Muscle layer of duodenum (tissue), 2 donors: ENCODE data around the gene ZNF512.
A peak's percentile ranks its signal among the peaks of the same experiment; 100 is the strongest.
"Not testable (repeated sequence)": the region's sequence is repeated elsewhere in the genome, so short reads cannot be mapped to it uniquely, and the experiment has no call there.

ENCODE experiments used
- H3K27ac ChIP-seq: one replicate; pipeline ENCODE4 v1.7.0; 2013; ENCODE audit warnings: mild to moderate bottlenecking, low read length
- H3K27me3 ChIP-seq: one replicate; pipeline ENCODE4 v1.7.0; 2013; ENCODE audit warnings: low read depth, mild to moderate bottlenecking, control low read depth, low read length
- H3K36me3 ChIP-seq, 2 donors: one replicate each; pipeline ENCODE4 v1.7.0; 2013; ENCODE audit warnings: low read length in 2 of 2, control low read depth in 1 of 2, mild to moderate bottlenecking in 1 of 2; ENCODE audit not compliant: insufficient read depth in 2 of 2, control insufficient read depth in 1 of 2
- H3K4me1 ChIP-seq, 2 donors: one replicate each; pipeline ENCODE4 v1.7.0; 2013; ENCODE audit warnings: low read length in 2 of 2, mild to moderate bottlenecking in 2 of 2, control low read depth in 1 of 2, moderate library complexity in 1 of 2; ENCODE audit not compliant: insufficient read depth in 2 of 2, control insufficient read depth in 1 of 2
- H3K4me3 ChIP-seq, 2 donors: one replicate each; pipeline ENCODE4 v1.7.0; 2013; ENCODE audit warnings: low read length in 2 of 2, low read depth in 1 of 2, mild to moderate bottlenecking in 1 of 2
- H3K9me3 ChIP-seq, 2 donors: one replicate each; pipeline ENCODE4 v1.7.0; 2013; ENCODE audit warnings: low read length in 2 of 2, control low read depth in 1 of 2, mild to moderate bottlenecking in 1 of 2; ENCODE audit not compliant: control insufficient read depth in 1 of 2
- donor health status: healthy.

Gene ZNF512

GRCh38 chr2:27584597-27584996 is 1.8 kb downstream of the ZNF512 start:
- H3K4me1 ChIP-seq = peaks cover 6 to 14% of the 10 kb centered on the region in 2 donors
- peak overlapping the region in 1 of 2 donors; percentile 99 for H3K4me3 ChIP-seq
- peaks cover 0 to 6% of the 10 kb centered on the region in 2 donors for H3K9me3 ChIP-seq
- H3K27ac ChIP-seq = no peak overlapping the region
- H3K27me3 ChIP-seq = no peaks in the 10 kb centered on the region
- no peaks in the 10 kb centered on the region for H3K36me3 ChIP-seq

GRCh38 chr2:27587025-27587424 is 4.2 kb downstream of the ZNF512 start:
- H3K9me3 ChIP-seq = peaks cover 3 to 8% of the 10 kb centered on the region in 2 donors
- no peak overlapping the region for H3K4me3 ChIP-seq
- peaks cover 6 to 14% of the 10 kb centered on the region in 2 donors for H3K4me1 ChIP-seq
- no peaks in the 10 kb centered on the region for H3K27me3 ChIP-seq
- no peaks in the 10 kb centered on the region for H3K36me3 ChIP-seq
- H3K27ac ChIP-seq = no peak overlapping the region

DNA sequence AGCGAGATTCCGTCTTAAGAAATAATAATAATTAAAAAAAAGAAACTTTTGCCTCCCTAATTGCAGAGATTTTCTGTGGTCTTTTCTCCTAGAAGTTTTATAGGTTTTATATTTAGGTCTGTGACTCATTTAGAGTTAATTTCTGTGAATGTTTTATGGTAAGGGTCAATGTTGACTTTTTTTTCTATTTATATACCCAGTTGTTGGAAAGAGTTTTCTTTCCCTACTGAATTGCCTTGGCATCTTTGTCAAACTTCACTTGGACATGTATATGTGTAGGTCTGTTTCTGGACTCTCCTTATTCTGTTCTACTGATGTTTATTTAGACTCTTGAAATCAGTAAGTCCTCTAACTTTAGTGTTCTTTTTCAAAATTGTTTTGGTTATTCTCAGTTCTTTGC is 5.5 kb downstream of the ZNF512 start:
- Histone ChIP-seq H3K9me3 (peaks cover 3 to 8% of the 10 kb centered on the region in 2 donors), H3K27me3 (no peaks in the 10 kb centered on the region), H3K27ac (no peak overlapping the region), H3K36me3 (no peaks in the 10 kb centered on the region), H3K4me3 (no peak overlapping the region), H3K4me1 (peaks cover 6 to 14% of the 10 kb centered on the region in 2 donors)

GRCh38 chr2:27591745-27592144 is 8.9 kb downstream of the ZNF512 start:
- Histone ChIP-seq H3K27me3 (no peaks in the 10 kb centered on the region), H3K27ac (no peak overlapping the region), H3K9me3 (peaks cover 7 to 8% of the 10 kb centered on the region in 2 donors), H3K36me3 (peaks cover 0 to 4% of the 10 kb centered on the region in 2 donors), H3K4me1 (no peaks in the 10 kb centered on the region), H3K4me3 (no peak overlapping the region)

DNA sequence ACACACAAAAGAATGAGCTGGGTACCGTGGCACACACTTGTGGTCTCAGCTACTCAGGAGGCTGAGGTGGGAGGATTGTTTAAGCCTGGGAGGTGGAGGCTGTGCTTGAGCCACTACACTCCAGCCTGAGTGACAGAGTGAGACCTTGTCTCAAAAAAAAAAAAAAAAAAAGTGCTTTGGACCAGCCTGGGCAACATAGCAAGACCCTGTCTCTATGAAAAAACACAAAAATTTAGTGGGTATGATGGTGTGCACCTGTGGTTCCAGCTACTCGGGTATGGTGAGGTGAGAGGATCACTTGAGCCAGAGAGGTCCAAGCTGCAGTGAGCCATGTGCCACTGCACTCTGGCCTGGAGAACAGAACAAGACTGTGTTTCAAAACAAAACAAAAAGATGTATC is 10.4 kb downstream of the ZNF512 start:
- Histone ChIP-seq H3K27ac (no peak overlapping the region), H3K9me3 (peaks cover 7 to 8% of the 10 kb centered on the region in 2 donors), H3K4me1 (no peaks in the 10 kb centered on the region), H3K4me3 (no peak overlapping the region), H3K36me3 (peaks cover 0 to 4% of the 10 kb centered on the region in 2 donors), H3K27me3 (no peaks in the 10 kb centered on the region)

GRCh38 chr2:27594020-27594703 is 11.3 kb downstream of the ZNF512 start:
- not testable (repeated sequence) for H3K36me3 ChIP-seq, H3K4me3 ChIP-seq, H3K27me3 ChIP-seq, H3K27ac ChIP-seq, H3K4me1 ChIP-seq, H3K9me3 ChIP-seq

DNA sequence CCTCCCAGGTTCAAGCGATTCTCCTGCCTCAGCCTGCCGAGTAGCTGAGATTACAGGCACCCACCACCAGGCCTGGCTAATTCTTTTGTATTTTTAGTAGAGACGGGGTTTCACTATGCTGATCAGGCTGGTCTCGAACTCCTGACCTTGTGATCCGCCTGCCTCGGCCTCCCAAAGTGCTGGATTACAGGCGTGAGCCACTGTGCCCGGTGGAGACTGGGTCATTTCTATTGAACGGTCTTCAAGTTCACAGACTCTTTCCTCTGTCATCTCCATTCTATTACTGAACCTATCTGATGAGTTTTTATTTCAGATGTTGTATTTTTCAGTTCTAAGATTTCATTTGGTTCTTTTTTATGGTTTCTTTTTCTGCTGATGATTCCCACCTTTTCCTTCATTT is 12.6 kb downstream of the ZNF512 start:
- H3K36me3 ChIP-seq = peaks cover 12% of the 10 kb centered on the region in 2 donors
- H3K4me1 ChIP-seq, H3K9me3 ChIP-seq, H3K4me3 ChIP-seq, H3K27me3 ChIP-seq, H3K27ac ChIP-seq: not testable (repeated sequence)

- Histone ChIP-seq H3K27me3 (no peaks in the 10 kb centered on the region), H3K4me1 (no peaks in the 10 kb centered on the region), H3K27ac (no peak overlapping the region), H3K36me3 (peaks cover 19 to 22% of the 10 kb centered on the region in 2 donors), H3K9me3 (peaks cover 0 to 4% of the 10 kb centered on the region in 2 donors), H3K4me3 (no peak overlapping the region)
Observed at GRCh38 chr2:27596627-27597026, 13.8 kb downstream of the ZNF512 start.

DNA sequence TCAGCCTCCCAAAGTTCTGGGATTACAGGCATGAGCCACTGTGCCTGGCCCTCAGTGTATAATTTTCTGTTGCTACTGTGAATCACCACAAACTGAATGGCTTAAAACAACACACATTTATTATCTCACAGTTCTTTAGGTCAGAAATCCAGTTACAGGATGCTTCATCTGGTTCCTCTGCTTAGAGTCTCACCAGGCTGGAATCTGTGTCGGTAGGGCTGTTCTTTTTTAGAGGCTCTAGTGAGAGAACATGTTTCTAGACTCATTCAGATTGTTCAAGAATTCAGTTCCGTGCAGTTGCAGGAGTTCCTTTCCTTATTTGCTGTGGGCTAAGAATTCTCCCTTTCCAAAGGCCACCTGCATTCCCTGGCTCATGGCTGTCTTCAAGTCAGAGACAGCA is 23.8 kb downstream of the ZNF512 start:
- no peaks in the 10 kb centered on the region for H3K9me3 ChIP-seq
- no peaks in the 10 kb centered on the region for H3K4me1 ChIP-seq
- peaks cover 30 to 74% of the 10 kb centered on the region in 2 donors for H3K36me3 ChIP-seq
- no peak overlapping the region for H3K4me3 ChIP-seq
- H3K27me3 ChIP-seq = no peaks in the 10 kb centered on the region
- no peak overlapping the region for H3K27ac ChIP-seq

DNA sequence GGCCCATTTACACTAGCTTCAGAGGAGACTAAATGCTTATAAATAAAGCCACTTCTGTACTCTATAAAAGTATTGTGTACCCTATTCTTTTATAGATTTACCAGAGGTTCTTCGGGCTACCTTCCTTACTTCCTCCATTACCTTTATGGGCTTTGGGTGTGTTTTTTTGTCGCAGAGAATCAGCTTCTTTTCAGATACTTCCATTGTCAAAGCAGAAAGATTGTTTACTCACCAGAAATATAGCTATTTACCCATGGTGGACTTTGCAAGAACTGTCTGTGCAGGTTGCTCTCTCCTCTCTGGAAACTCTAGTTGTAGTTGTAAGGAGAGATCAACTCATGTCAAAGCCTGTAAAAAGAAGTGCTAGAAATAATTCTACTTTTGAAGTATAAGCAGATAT is 31.1 kb downstream of the ZNF512 start:
- no peak overlapping the region for H3K27ac ChIP-seq
- H3K36me3 ChIP-seq = peaks cover 39 to 55% of the 10 kb centered on the region in 2 donors
- no peaks in the 10 kb centered on the region for H3K27me3 ChIP-seq
- H3K4me1 ChIP-seq = no peaks in the 10 kb centered on the region
- no peak overlapping the region for H3K4me3 ChIP-seq
- no peaks in the 10 kb centered on the region for H3K9me3 ChIP-seq

GRCh38 chr2:27615316-27615715 is 32.5 kb downstream of the ZNF512 start:
- Histone ChIP-seq H3K4me1 (no peaks in the 10 kb centered on the region), H3K4me3 (no peak overlapping the region), H3K9me3 (no peaks in the 10 kb centered on the region), H3K27me3 (no peaks in the 10 kb centered on the region), H3K36me3 (peaks cover 41 to 59% of the 10 kb centered on the region in 2 donors), H3K27ac (no peak overlapping the region)

- Histone ChIP-seq H3K36me3 (peaks cover 50 to 72% of the 10 kb centered on the region in 2 donors), H3K4me3 (no peak overlapping the region), H3K27me3 (no peaks in the 10 kb centered on the region), H3K4me1 (peaks cover 0 to 11% of the 10 kb centered on the region in 2 donors), H3K27ac (no peak overlapping the region), H3K9me3 (no peaks in the 10 kb centered on the region)
Observed at GRCh38 chr2:27621524-27621923, 38.7 kb downstream of the ZNF512 start.
